ENCODE results near the gene TRAPPC12.

Gene TRAPPC12

GRCh38 chr2:3517948-3518495 is 138.5 kb downstream of the TRAPPC12 start:
- no peak for DNase-seq

- DNase-seq: peak; percentile 96 to 98
Observed at GRCh38 chr2:3518496-3519254, 139.2 kb downstream of the TRAPPC12 start.

- peak; percentile 63 to 69 for DNase-seq
Observed at GRCh38 chr2:3519255-3520205, 140.0 kb downstream of the TRAPPC12 start, which contains the start of gene ADI1. Gene ADI1, minus strand, starts transcription at chr2:3519531. Its CDS starts 44 bp downstream, at chr2:3519487.

GRCh38 chr2:3520591-3520990 is 141.1 kb downstream of the TRAPPC12 start:
- no peak for DNase-seq

GRCh38 chr2:3522961-3523421 is 143.5 kb downstream of the TRAPPC12 start:
- DNase-seq: no peak

- DNase-seq: no peak
Observed at GRCh38 chr2:3523551-3524041, 144.1 kb downstream of the TRAPPC12 start.

- no peak for DNase-seq
Observed at GRCh38 chr2:3526871-3527270, 147.4 kb downstream of the TRAPPC12 start.

- DNase-seq: no peak
Observed at GRCh38 chr2:3527886-3528785, 148.6 kb downstream of the TRAPPC12 start.

Data from activated CD4-positive, alpha-beta T cell treated with anti-CD3 and anti-CD28 coated beads, Interleukin-2, amount 50 U/mL, for 4 hours (primary cell).